ENCODE measurements around the gene AMPD2.

The AMPD2 gene

DNA sequence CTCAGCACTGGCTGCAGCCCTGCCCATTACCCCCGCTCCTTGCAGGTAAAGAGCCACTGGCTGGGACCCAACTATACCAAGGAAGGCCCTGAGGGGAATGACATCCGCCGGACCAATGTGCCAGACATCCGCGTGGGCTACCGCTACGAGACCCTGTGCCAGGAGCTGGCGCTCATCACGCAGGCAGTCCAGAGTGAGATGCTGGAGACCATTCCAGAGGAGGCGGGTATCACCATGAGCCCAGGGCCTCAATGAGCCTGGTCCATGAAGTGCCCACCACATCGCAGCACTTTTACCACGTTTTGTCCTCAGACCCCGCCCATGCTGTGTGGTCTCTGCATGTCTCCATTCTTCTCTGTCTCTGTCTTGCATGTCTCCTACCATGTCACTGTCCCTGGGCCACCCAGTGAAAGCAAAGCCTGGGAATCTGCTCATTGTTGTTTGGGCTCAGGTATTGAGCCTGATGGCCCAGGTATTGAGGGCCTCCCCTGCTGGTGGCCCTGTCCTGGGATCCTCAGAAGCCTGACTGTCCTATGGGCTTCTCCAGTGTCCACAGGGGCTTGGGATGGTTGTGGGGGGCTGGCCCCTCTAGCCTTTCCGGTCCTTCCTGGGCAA lies 11.4 kb downstream of the AMPD2 start:
- DNase-seq: no peak

DNA sequence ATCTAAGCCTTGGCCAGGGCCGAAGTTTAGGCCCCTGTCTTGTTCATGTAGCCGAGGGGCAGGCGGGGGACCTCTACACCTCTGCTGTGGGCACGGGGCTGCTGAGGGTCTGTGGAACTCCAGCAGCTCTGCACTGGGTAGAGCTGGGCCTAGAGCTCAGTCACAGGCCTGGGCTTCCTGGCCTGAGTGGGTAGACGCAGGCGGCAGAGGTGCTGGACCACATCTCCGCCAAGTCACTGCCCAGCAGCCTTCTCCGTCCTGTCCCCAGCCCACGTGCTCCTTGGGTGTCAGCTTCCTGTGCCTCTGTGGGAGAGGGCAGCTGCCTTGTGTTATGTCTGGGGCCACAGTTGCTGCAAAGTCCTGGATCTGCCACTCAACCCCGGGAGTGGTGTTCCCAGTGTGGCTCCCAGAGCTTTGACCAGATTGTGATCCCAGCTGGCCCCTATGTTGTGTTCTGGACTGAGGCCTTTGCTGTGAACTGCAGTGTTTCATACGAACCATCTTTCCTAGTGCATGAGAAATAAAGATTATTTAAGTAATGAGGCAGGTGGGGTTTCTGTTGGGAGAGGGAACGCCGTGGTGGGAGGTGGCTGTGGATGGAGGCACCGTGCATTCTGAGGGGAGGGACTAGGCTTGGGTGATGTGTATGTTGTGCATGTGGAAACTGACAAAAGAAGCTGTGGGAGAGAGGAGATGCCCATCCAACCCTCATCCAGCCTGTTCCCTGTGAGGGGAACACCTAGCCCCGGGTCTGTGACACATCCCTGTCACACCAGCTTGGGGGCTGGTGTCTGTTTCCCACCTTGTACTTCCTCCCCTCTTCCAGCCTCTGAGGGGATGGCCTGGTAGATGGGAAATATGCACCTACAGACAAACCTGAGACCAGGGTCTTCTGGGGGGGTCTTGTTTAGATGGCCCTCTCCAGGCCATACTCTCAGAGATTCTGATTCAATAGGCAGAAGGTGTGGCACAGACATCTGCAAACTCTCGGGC lies 12.2 kb downstream of the AMPD2 start:
- no peak for DNase-seq

DNA sequence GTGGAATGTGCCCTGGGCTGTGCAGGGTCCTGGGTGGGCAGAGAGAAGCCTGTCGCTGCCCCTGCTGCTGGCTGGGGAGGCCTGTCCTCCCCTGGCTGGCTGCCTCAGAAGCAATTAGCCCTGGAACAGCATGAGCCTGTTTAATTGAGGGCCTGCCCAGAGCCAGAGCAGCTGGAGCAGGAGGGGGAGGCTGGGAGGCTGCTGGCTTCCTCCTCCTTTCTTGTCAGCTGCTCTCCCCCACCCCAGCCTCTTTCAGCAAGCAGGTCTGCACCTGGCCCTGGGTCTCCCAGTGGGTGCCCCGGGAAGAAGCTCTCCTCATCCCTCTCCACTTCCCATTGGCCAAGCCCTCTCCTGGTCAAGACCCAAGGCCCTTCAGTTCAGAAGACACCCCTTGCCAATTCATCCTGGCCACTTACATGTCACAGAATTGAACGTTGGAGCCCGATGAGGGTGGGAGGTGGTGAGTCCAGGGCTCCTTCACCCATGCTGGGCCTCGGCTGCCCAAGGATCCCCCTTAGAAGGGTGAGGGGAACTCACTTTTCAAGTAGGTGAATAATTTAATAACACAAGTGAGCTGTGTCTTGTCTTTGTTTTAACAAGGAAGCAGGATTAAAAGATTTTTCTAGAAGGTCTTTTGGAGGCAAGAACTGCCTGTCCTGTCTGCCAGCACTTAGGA lies 13.2 kb downstream of the AMPD2 start:
- peak; percentile 59 for DNase-seq

DNA sequence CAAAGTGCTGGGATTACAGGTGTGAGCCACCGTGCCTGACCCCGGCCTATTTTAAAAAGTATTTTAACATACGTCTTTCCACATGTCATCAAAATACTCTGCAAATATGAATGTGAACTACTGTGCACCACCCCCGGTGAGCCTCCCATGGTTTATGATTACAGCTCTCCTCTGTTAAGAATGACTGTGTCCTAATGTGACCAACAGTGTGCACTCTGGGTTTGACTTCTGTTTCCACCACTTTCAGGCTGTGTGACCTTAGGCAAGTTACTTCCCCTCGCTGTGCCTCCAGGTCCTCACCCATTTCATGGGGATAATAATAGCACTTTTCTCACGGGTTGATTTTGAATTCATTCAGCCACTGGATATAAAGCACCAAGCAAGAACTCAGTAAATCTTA lies 14.7 kb downstream of the AMPD2 start:
- no peak for DNase-seq

DNA sequence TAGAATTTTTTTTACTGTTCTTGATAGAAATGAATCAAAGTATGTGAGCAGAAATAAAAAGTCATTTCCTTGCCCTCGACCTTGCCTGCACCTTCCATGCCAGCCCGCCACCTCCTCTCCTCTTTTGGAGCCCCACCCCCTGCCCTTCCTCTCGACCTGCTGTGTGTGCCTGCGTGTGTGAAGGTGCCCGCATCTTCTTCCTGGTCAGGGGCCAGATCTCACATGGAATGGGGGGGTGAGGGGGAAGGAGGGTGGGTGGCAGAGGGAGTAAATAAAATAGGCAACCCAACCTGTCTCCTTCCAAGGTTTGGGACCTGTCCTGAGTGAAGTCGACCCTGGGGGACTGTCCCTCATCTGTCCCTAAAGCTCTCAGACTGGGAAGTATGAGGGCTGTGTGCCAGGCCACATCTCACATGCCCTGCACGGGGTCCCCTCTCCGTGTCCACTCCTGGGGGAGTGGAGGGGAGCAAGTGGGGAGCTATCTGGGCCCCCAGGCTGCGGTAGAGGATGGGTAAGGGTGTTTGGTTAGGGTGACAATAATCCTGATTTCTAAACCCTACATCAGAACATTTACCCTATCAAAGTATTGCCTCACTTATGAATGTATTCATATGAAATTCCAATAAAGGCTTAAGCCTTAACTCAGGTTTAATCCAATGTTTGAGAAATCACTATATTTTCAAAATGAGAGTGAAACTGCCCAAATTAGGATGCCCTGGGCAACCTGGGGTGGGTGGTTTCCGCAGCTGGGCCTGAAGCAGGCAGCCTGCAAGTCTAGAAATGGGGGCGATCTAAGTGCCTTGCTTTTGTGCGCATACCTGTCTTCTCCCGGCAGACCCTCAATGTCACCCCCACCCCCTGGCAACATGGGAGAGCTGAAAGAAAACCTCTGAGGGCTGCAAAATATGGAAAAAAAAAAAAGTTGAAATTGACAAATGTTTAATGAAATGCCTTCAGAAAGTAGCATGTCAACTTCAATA lies 15.4 kb downstream of the AMPD2 start:
- no peak for DNase-seq

DNA sequence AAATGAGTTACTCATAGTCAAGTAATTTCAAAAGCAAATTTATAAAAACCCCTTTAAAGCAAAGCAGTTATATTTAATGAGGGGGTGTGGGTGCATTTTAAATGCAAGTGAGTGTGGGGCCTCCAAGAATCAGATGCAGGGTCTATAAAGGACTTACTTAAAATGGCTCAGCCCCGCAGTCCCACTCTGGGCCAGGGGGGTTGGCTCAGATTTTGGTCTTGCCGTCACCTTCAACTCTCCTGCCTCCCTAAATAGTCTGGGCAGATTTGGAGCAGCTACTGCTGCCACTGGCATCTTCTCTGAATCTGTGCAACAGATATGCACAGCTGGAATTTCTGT lies 16.2 kb downstream of the AMPD2 start:
- DNase-seq: no peak

DNA sequence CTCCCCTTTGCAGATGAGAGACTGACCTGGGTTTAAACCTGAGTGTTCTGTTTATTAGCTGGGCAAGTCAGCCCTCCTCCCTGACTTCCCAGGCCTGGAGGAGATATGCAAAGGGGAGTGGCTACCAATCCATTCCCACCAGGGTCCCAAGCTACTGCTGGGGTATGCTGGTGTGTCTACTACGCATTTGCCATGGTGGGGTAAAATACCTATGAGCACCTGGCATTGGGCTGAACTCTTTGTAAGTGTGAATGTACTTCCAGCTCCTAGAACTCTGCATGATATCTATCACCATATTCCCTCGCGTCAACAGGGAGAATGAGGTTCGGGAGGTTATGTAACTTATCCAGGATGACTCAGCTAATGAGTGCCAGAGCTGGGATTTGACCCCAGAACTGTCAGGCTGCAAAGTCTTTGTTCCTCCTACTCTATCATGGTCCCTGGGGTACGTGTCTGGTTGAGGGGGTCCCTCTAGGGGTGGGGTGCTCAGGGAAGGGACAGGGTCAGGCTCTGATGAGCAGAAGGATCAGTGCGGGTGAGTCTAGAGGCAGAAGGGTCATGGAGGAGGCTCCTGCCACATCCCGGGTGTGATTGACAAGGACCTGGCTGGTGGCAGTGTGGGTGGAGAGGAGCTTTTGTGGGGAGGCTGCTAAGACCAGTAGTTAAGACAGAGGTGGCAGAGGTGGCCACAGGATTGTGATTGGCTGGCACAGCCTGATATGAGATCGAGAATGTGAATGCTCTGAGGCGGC lies 16.7 kb downstream of the AMPD2 start:
- DNase-seq: no peak

DNA sequence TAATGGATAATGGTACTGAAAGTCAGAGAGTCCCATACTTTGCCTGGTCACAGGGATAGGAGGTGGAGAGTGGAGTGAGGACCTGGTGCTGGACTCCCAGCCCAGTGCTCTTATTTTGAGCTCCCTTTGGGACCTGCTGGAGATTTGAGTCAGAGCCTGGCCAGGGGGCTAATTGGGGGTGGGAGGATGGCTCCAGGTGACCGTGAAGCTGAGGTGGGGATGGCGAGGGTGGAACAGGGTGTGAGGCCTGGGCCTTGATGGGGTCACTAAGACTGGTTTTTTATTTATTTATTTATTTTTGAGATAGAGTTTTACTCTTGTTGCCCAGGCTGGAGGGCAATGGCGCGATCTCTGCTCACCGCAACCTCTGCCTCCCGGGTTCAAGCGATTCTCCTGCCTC lies 17.8 kb downstream of the AMPD2 start:
- DNase-seq: no peak

DNA sequence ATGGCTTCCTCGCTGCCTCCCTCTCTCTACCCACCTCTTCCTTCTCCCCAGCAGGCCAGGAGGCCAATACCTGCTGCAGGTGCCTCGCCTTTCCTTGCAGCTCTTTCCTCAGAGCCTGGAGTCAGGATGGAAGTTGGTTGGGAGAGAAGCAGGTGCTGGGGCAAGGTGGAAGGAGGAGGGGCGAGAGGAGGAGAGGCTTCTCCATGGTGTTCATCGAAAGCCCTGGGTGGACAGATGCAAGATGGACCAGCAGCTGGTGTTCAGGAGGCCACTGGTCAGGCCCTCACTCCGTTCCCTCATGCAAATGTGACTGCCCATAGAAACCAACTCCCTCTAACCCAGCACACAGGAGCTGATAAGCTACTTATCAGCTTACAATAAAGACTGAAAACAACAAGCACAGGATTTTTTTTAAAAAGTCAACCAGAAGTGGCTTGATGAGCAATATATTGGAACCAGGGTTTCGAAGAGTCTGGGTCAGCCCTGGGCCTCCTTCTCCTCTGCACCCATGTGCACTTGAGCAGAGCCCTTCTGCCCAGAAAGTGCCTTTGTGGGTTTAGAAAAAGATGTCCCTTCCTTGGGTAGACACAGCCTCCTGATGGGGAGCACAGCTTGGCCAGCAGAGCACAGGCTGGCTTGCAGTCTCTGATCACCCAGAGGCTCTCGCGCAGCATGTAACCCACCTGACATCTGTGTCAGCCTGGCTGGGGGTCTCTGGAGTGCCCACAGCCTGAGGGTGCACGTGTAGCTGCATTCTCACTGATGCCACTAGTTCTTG lies 19.6 kb downstream of the AMPD2 start:
- no peak for DNase-seq

DNA sequence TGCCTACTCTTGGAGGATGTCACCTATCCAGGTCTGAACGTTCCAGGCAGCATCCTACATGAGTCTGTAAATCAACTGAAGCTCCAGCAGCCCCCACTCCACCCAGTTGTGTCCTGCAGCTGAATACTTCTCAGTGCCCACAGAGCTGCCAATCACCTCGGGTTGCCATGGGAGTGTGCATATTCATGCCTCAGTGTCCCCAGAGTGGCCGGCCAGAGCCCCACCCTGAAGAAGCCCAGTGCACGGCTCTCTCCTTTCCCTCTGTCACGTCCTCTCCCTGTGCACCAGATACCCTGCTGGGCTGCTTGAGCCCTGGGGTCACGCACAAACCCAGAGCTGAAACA lies 20.2 kb downstream of the AMPD2 start:
- DNase-seq: no peak

DNA sequence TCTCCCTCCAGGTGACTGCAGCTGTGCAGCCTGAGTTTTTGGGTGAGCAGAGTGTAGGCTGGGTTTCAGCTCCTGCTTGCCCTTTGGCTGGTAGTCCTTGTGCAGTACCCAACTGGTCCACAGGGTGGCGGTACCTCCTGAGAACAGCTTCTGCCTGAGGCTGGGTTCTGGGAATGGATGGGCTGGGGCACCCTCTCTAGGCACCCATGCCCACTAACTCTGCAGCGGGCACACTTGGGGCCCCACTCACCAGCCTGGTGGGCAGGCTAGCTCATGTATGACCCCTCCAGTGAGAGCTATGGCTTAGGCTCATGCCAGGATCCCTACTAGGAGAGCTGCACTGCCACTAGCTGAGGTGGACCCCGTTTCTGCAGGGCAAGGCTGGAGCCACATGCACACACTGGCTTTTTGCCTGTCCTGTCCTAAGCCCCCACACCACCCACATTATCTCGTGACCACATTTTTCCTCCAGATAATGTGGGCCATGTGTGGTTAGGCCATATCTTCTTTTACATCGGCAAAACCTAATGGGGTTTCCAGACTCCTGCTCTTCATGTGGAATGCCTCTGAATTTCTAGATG lies 20.7 kb downstream of the AMPD2 start:
- DNase-seq: peak; percentile 20

DNA sequence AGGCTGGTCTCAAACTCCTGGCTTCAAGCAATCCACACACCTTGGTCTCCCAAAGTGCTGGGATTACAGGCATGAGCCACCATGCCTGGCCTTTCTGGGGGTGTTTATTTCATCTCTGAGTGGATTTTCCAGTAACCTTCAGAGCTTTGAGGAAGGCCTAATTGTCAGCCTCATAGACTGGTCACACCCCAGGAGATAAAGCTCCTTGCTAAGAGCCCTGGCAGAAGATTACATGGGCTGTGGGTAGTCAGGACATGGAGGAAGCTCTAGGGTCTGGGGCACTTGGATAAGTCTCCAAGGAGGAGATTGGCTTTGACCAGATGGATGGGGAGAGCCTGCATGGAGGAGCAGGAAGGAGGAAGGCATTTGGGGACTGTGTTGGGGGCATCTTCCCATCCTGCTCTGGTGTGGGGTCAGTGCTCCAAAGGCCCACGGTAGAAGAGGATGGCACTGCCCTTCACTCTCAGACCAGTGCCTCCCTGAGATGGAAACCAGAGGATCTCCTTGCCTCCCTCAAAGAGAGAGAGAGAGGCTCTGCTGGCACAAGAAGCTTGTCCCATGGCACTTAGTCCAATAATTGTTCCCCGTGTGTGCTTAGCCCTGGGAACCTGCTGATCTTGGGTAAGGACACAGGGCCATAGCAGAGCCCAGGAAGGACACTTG lies 21.6 kb downstream of the AMPD2 start:
- no peak for DNase-seq

DNA sequence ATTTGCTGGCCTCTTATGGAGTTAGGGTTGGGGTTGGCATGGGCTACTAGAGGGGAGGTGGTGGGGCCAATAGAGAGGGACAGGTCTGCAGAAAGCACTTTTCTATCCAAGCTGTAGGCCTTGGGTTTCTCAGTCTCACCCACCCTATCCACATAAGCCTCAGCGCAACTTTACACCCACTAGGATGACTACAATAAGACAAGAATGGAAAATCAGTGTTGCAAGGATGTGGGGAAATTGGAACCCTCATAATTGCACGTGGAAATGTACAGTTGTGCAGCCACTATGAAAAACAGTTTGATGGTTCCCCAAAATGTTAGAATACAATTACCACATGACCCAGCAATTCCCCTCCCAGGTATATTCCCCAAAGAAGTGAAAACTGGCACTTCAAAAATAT lies 22.2 kb downstream of the AMPD2 start:
- DNase-seq: no peak

DNA sequence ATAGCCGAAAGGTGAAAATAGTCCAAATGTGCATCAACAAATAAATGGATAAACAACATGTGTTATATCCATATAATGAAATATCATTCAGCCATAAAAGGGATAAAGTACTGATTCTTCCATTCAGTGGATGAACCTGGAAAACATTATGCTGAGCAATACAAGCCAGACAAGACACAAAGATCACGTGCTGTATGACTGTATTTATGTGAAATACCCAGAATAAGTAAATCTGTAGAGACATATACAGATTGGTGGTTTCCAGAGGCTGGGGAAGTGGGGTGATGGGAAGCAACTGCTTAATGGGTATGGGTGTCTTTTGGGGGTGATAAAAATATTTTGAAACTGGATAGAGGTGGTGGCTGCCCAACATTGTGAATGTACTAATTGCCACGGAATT lies 23.0 kb downstream of the AMPD2 start:
- no peak for DNase-seq

DNA sequence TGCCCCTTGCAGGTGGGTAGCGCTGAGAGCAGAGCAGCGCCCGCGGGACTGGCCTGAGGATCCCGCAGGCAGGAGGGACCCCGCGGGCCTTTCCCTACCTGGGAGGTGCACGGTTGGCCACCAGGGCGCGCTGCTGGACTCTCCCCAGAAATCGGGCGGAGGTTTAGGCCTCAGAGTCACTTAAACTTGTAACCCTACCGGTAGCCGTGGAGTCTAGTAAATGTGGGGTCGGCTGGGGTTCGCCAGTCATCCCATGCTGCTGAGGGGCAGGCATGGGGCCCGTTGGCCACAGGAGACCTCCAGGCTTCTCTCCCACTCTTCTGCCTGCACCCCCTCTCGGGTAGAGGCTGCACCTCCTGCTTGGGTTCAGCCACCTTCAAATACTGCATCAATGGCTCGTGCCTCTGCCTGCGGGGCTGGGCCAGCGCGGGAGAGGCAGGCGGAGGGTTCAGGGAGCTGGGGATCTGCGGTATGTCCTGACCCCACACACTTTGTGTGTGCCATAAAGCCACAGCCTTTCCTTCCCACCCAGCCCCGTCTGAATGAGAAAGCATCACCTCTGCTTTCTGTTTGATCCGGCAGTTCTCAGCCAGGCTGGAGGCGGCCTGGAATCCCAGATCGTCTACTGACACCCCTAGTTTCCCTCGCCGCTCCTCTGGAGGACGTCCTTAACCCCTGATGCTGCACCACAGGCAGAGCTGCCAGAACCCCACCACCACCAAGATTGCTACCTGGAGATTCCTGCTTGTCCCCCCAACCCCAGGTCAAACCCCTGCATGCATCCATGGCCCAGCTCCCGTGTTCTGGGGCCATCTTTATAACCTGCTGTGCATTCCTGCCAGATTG lies 24.0 kb downstream of the AMPD2 start:
- DNase-seq: peak; percentile 20

DNA sequence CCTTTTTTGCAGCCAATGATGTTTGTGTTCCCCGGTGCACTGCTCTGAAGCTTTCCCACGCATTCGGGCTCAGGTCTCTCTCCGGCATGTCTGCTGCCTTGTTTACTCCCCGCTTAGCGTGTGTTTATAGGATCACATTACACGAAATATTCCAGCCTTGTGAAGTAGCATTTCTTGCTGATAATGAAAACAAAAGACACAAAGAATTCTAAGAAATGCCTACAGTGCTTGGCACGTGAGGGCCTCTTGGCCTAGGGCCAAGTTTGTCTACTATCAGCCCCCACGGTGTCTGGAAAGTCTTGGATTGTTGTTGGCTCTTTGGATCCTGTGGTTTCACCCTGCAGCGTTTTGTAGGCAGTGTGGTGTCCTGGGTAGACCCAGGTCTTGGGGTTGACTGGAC lies 25.0 kb downstream of the AMPD2 start:
- no peak for DNase-seq

DNA sequence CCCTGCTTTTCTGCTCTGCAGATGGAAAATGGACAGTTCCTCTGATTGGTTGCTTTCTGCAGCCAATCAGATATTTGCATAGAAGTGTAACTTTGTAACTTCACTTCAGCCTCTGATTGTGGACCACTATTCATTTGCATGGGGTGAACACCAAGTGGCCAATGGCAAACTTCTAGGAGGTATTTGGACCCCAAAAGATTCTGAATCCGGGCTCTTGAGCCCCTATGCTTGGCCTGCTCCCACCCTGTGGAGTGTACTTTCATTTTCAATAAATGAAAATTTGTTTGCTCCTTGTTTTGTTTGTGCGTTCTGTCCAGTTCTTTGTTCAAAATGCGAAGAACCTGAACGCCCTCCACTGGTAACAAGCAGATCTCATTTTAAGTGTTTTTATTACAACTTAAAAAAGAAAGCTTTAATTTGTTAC lies 29.9 kb downstream of the AMPD2 start:
- no peak for DNase-seq

DNA sequence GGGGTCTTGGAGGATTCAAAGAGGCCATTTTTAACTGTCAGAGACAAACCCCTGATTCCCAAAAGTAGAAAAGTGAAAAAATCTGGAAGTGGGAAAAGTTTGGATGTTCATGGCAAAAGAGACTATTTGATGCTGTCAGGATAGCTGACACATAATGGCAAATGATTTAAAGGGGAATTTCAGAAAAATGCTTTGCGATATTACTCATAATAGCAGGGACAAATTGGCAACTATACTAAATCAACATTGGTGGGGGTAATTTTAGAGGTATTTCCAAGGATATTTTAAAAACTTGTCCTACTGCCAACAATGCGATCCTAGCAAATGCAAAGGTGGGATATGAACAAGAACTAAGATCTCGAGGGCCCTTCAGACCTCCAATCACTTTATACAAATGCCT lies 31.0 kb downstream of the AMPD2 start:
- DNase-seq: no peak

DNA sequence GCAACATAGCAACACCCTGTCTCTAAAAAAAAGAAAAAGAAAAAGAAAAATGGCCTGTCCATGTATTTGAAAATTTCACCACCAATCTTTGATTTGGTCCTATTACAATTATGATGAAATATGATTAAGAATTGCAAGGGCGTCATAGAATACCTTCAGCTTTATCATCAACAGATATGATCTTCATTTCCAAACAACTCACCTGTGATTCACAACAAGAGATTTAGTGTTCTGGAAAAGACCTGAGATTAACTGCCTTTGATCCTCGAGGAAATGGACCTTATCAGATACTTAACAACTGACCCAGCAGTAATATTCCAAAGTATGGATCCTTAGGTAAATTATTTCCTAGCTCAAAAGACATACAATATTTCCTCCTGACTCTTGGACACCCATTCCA lies 32.8 kb downstream of the AMPD2 start:
- DNase-seq: no peak
